Vagina (tissue), 2 donors: ENCODE results near the gene PDLIM3. TPM values are rescaled to one million over a fixed set of nuclear protein-coding genes. Genes with fewer than 3 reads are reported as not detected.
"Not testable (repeated sequence)": the region's sequence is repeated elsewhere in the genome, so short reads cannot be mapped to it uniquely, and the experiment has no call there.

ENCODE experiments used
- DNase-seq, 2 donors: peaks; one replicate each; pipeline ENCODE4 v3.0.0-alpha.2; 2017; ENCODE audit errors: extremely low spot score in 2 of 2
- H3K27ac ChIP-seq: fragments of 200-600 bp; sonication (generic); one replicate; pipeline ENCODE4 v1.5.1; 2019
- H3K27me3 ChIP-seq: fragments of 200-600 bp; sonication (generic); one replicate; pipeline ENCODE4 v1.5.1; 2019
- H3K36me3 ChIP-seq, 2 donors: fragments of 200-600 bp; sonication (generic); one replicate each; pipeline ENCODE4 v1.5.1; 2017 to 2019
- H3K4me1 ChIP-seq: fragments of 200-600 bp; sonication (generic); one replicate; pipeline ENCODE4 v1.5.1; 2019
- H3K4me3 ChIP-seq, 2 donors: fragments of 200-600 bp; sonication (generic); 1 replicate in 1 of 2; 2 replicates in 1 of 2; pipeline ENCODE4 v1.5.1; 2016 to 2019
- H3K9me3 ChIP-seq: fragments of 200-600 bp; sonication (generic); one replicate; pipeline ENCODE4 v1.5.1; 2019
- CTCF ChIP-seq, 3 experiments: fragments of 450-650 bp in 2 of 3; fragments of 200-600 bp in 1 of 3; sonication (generic) in 1 of 3; IDR thresholded peaks; one replicate each; pipeline ENCODE4 v1.5.1; 2017 to 2019; ENCODE audit warnings: antibody characterized with exemption in 3 of 3, mild to moderate bottlenecking in 2 of 3, moderate library complexity in 2 of 3
- POLR2A ChIP-seq, 2 donors: fragments of 450-650 bp; IDR thresholded peaks; one replicate each; pipeline ENCODE4 v1.6.1; 2017; ENCODE audit warnings: antibody characterized with exemption in 2 of 2, mild to moderate bottlenecking in 2 of 2, moderate library complexity in 2 of 2
- POLR2AphosphoS5 ChIP-seq, 2 donors: sonication (generic); formaldehyde crosslinking; IDR thresholded peaks; one replicate each; pipeline ENCODE4 v1.9.0; 2017; ENCODE audit warnings: antibody characterized with exemption in 2 of 2, mild to moderate bottlenecking in 2 of 2, low read depth in 1 of 2; ENCODE audit not compliant: insufficient read depth in 1 of 2
- intact Hi-C: fragments of 100-400 bp; cut with DNase I; formaldehyde crosslinking; loops from one replicate; pipeline ENCODE4 v1.15.1; 2023
- total RNA-seq: library from RNA; depleted of rRNA; stranded (reverse); fragments of >200 nt; gene quantifications from one replicate; pipeline ENCODE4 v1.2.3, GENCODE V29; 2016

Gene PDLIM3
- total RNA-seq, 1 donor from 2014 or later, result 148 TPM

- intact Hi-C loops, result no loop called here
- H3K4me1 ChIP-seq, result peaks cover 5% of the 10 kb centered on the region
- no peak overlapping the region for H3K4me3 ChIP-seq
- H3K27me3 ChIP-seq, result no peaks in the 10 kb centered on the region
- H3K36me3 ChIP-seq, result no peaks in the 10 kb centered on the region
- no peak for DNase-seq
- TF ChIP-seq CTCF (IDR thresholded peaks at IDR 0.05), result no peak
- no peak for TF ChIP-seq POLR2AphosphoS5 (IDR thresholded peaks at IDR 0.05; ENCODE audit: insufficient read depth in 1 of 2, low read depth in 1 of 2)
- H3K9me3 ChIP-seq, result no peaks in the 10 kb centered on the region
- no peak overlapping the region for H3K27ac ChIP-seq
Observed at GRCh38 chr4:185512516-185512915, 22.8 kb downstream of the PDLIM3 start.

GRCh38 chr4:185511243-185511642 is 24.1 kb downstream of the PDLIM3 start:
- H3K9me3 ChIP-seq, intact Hi-C loops, DNase-seq, H3K4me1 ChIP-seq, H3K4me3 ChIP-seq, H3K27me3 ChIP-seq, H3K27ac ChIP-seq, H3K36me3 ChIP-seq: not testable (repeated sequence)

- no peak for TF ChIP-seq POLR2AphosphoS5 (IDR thresholded peaks at IDR 0.05; ENCODE audit: insufficient read depth in 1 of 2, low read depth in 1 of 2)
- no peak for TF ChIP-seq CTCF (IDR thresholded peaks at IDR 0.05)
- no peak for TF ChIP-seq POLR2A (IDR thresholded peaks at IDR 0.05)
- no peak overlapping the region for H3K27ac ChIP-seq
- H3K36me3 ChIP-seq, result no peaks in the 10 kb centered on the region
- intact Hi-C loops, result no loop called here
- H3K9me3 ChIP-seq, result no peaks in the 10 kb centered on the region
- peaks cover 5% of the 10 kb centered on the region for H3K4me1 ChIP-seq
- no peak for DNase-seq
- no peaks in the 10 kb centered on the region for H3K27me3 ChIP-seq
- no peak overlapping the region for H3K4me3 ChIP-seq
Observed at GRCh38 chr4:185510806-185511205, 24.5 kb downstream of the PDLIM3 start.

- DNase-seq, result no peak
- TF ChIP-seq CTCF (IDR thresholded peaks at IDR 0.05) (no peak), POLR2A (IDR thresholded peaks at IDR 0.05) (no peak), POLR2AphosphoS5 (IDR thresholded peaks at IDR 0.05; ENCODE audit: insufficient read depth in 1 of 2, low read depth in 1 of 2) (no peak)
- peaks cover 4% of the 10 kb centered on the region for H3K4me1 ChIP-seq
Observed at GRCh38 chr4:185508181-185508580, 27.1 kb downstream of the PDLIM3 start.

GRCh38 chr4:185506422-185506821 is 28.9 kb downstream of the PDLIM3 start:
- Histone ChIP-seq H3K9me3 (no peaks in the 10 kb centered on the region), H3K27ac (no peak overlapping the region), H3K4me1 (no peaks in the 10 kb centered on the region), H3K36me3 (no peaks in the 10 kb centered on the region), H3K4me3 (no peak overlapping the region), H3K27me3 (no peaks in the 10 kb centered on the region)
- TF ChIP-seq POLR2AphosphoS5 (IDR thresholded peaks at IDR 0.05; ENCODE audit: insufficient read depth in 1 of 2, low read depth in 1 of 2), result no peak
- TF ChIP-seq CTCF (IDR thresholded peaks at IDR 0.05), result no peak
- TF ChIP-seq POLR2A (IDR thresholded peaks at IDR 0.05), result no peak
- DNase-seq, result no peak
- intact Hi-C loops, result no loop called here

More at GRCh38 chr4:185508181-185508580, 27.1 kb downstream of the PDLIM3 start:
- intact Hi-C loops, result no loop called here
- no peaks in the 10 kb centered on the region for H3K36me3 ChIP-seq
- no peak overlapping the region for H3K4me3 ChIP-seq
- no peaks in the 10 kb centered on the region for H3K9me3 ChIP-seq
- H3K27me3 ChIP-seq, result no peaks in the 10 kb centered on the region
- H3K27ac ChIP-seq, result no peak overlapping the region
